HG03025 (cell line): ENCODE results near the gene ANKRD16.
"Not testable (repeated sequence)": the region's sequence is repeated elsewhere in the genome, so short reads cannot be mapped to it uniquely, and the experiment has no call there.

Experiments used
- ATAC-seq: cut with Tn5 transposase; IDR thresholded peaks from one replicate; pipeline ENCODE4 v1.9.1; 2021; ENCODE audit warnings: mild to moderate bottlenecking, moderate library complexity; ENCODE audit not compliant: unreplicated experiment, low FRiP score

Gene ANKRD16

GRCh38 chr10:5889624-5890451 lies at the start of gene ANKRD16, which contains the start of gene FBH1:
TSS of gene ANKRD16 (minus strand) at chr10:5889893. CDS start at chr10:5889354, 539 bp downstream.
TSS of gene FBH1 (plus strand) at chr10:5890243. CDS start at chr10:5890346, 103 bp downstream.
- peak; percentile 83 for ATAC-seq

- ATAC-seq = no peak
These were observed 48.6 kb upstream of the ANKRD16 start for GRCh38 chr10:5938291-5938690.

GRCh38 chr10:5937016-5937415 lies 47.3 kb upstream of the ANKRD16 start:
- ATAC-seq = no peak

- no peak for ATAC-seq
These were observed 45.9 kb upstream of the ANKRD16 start for GRCh38 chr10:5935628-5936027.

GRCh38 chr10:5933909-5934546 lies 44.3 kb upstream of the ANKRD16 start:
- no peak for ATAC-seq

- no peak for ATAC-seq
These were observed 42.7 kb upstream of the ANKRD16 start for GRCh38 chr10:5932345-5932744.

- no peak for ATAC-seq
These were observed 40.6 kb upstream of the ANKRD16 start for GRCh38 chr10:5930272-5930671.

GRCh38 chr10:5929442-5929841 lies 39.7 kb upstream of the ANKRD16 start:
- no peak for ATAC-seq

GRCh38 chr10:5927306-5927705 lies 37.6 kb upstream of the ANKRD16 start:
- no peak for ATAC-seq

GRCh38 chr10:5924889-5925288 lies 35.2 kb upstream of the ANKRD16 start:
- no peak for ATAC-seq

- ATAC-seq = no peak
These were observed 32.1 kb upstream of the ANKRD16 start for GRCh38 chr10:5921746-5922145.

GRCh38 chr10:5919568-5919967 lies 29.9 kb upstream of the ANKRD16 start:
- ATAC-seq = no peak

GRCh38 chr10:5918763-5919162 lies 29.1 kb upstream of the ANKRD16 start:
- ATAC-seq = no peak

GRCh38 chr10:5917305-5917704 lies 27.6 kb upstream of the ANKRD16 start:
- ATAC-seq = no peak

GRCh38 chr10:5915451-5915850 lies 25.8 kb upstream of the ANKRD16 start:
- no peak for ATAC-seq

- ATAC-seq = no peak
These were observed 24.0 kb upstream of the ANKRD16 start for GRCh38 chr10:5913736-5914135.

- ATAC-seq = no peak
These were observed 22.0 kb upstream of the ANKRD16 start for GRCh38 chr10:5911670-5912069.

- no peak for ATAC-seq
These were observed 20.8 kb upstream of the ANKRD16 start for GRCh38 chr10:5910323-5911100.

GRCh38 chr10:5908676-5909075 lies 19.0 kb upstream of the ANKRD16 start:
- not testable (repeated sequence) for ATAC-seq

GRCh38 chr10:5906651-5907050 lies 17.0 kb upstream of the ANKRD16 start:
- no peak for ATAC-seq

GRCh38 chr10:5905854-5906507 lies 16.3 kb upstream of the ANKRD16 start:
- ATAC-seq = no peak
